Neural cell (in vitro differentiated cells): ENCODE results near the gene TRMT2A. TPM values are rescaled to one million over a fixed set of nuclear protein-coding genes. Genes with fewer than 3 reads are reported as not detected.

ENCODE experiments used
- H2AFZ ChIP-seq: fragments of 200-600, 300-800 bp; sonication (generic), shearing (Covaris generic); 2 replicates; pipeline ENCODE4 v1.6.0; 2014; ENCODE audit warnings: low read depth, mild to moderate bottlenecking, antibody characterized with exemption, low read length, moderate library complexity
- H3F3A ChIP-seq: fragments of 200-600 bp; shearing (Covaris generic); 2 replicates; pipeline ENCODE4 v1.6.1; 2016; ENCODE audit warnings: mild to moderate bottlenecking, moderate library complexity, mixed read lengths, antibody characterized with exemption, low read length; ENCODE audit not compliant: insufficient read depth, poor library complexity, severe bottlenecking
- H3K27ac ChIP-seq: fragments of 200-600, 300-800 bp; sonication (generic), shearing (Covaris generic); 2 replicates; pipeline ENCODE4 v1.5.1; 2014; ENCODE audit warnings: mild to moderate bottlenecking, low read length, moderate library complexity
- H3K27me3 ChIP-seq: fragments of 300-800, 200-600 bp; sonication (generic), shearing (Covaris generic); 2 replicates; pipeline ENCODE4 v1.6.0; 2014; ENCODE audit warnings: mild to moderate bottlenecking, low read depth, low read length, moderate library complexity; ENCODE audit not compliant: insufficient read depth
- H3K36me3 ChIP-seq: fragments of 300-800, 200-600 bp; sonication (generic), shearing (Covaris generic); 2 replicates; pipeline ENCODE4 v1.5.1; 2014; ENCODE audit warnings: mild to moderate bottlenecking, antibody characterized with exemption, low read length, moderate library complexity; ENCODE audit not compliant: insufficient read depth
- H3K4me2 ChIP-seq: fragments of 300-800, 200-600 bp; sonication (generic), shearing (Covaris generic); 2 replicates; pipeline ENCODE4 v1.6.0; 2014; ENCODE audit warnings: mild to moderate bottlenecking, low read length
- H3K4me3 ChIP-seq: fragments of 300-800, 200-600 bp; sonication (generic), shearing (Covaris generic); 2 replicates; pipeline ENCODE4 v1.5.1; 2014; ENCODE audit warnings: mild to moderate bottlenecking, low read length, moderate library complexity
- H3K79me2 ChIP-seq: fragments of 200-600 bp; shearing (Covaris generic); replicated peaks from 2 replicates; pipeline ENCODE4 v1.6.0; 2014; ENCODE audit warnings: mild to moderate bottlenecking, low read length, moderate library complexity; ENCODE audit not compliant: insufficient read depth
- H3K9ac ChIP-seq: fragments of 300-800, 200-600 bp; sonication (generic), shearing (Covaris generic); 2 replicates; pipeline ENCODE4 v1.6.1; 2016; ENCODE audit warnings: mild to moderate bottlenecking, low read length, mixed read lengths
- H3K9me2 ChIP-seq: fragments of 200-600 bp; shearing (Covaris generic); 2 replicates; pipeline ENCODE4 v1.6.1; 2016; ENCODE audit warnings: mild to moderate bottlenecking, low read length, mixed read lengths; ENCODE audit not compliant: insufficient read depth
- H3K9me3 ChIP-seq: fragments of 200-600, 300-800 bp; sonication (generic), shearing (Covaris generic); 2 replicates; pipeline ENCODE4 v1.6.1; 2016; ENCODE audit warnings: mild to moderate bottlenecking, mixed run types, low read length, moderate library complexity, mixed read lengths
- H4K20me1 ChIP-seq: fragments of 200-600 bp; shearing (Covaris generic); 2 replicates; pipeline ENCODE4 v1.6.1; 2016; ENCODE audit warnings: mild to moderate bottlenecking, mixed run types; ENCODE audit not compliant: insufficient read depth
- EP300 ChIP-seq: fragments of 450-650 bp; conservative IDR thresholded peaks from 2 replicates; pipeline ENCODE4 v1.6.1; 2014; ENCODE audit warnings: antibody characterized with exemption, mild to moderate bottlenecking, moderate library complexity; ENCODE audit not compliant: poor library complexity, severe bottlenecking
- EZH2 ChIP-seq: fragments of 200-600, 300-800 bp; shearing (Covaris generic), sonication (generic); IDR thresholded peaks from 2 replicates; pipeline ENCODE4 v1.6.1; 2014; ENCODE audit warnings: antibody characterized with exemption, low read length, borderline replicate concordance, mild to moderate bottlenecking; ENCODE audit not compliant: insufficient read depth, poor library complexity, severe bottlenecking
- MXI1 ChIP-seq: fragments of 450-650 bp; conservative IDR thresholded peaks from 2 replicates; pipeline ENCODE4 v1.6.1; 2014; ENCODE audit warnings: antibody characterized with exemption, mild to moderate bottlenecking; ENCODE audit not compliant: poor library complexity, severe bottlenecking
- POLR2AphosphoS5 ChIP-seq: IDR thresholded peaks from 2 replicates; pipeline ENCODE4 v1.6.1; 2012
- RAD21 ChIP-seq: fragments of 450-650 bp; conservative IDR thresholded peaks from 2 replicates; pipeline ENCODE4 v1.6.1; 2014; ENCODE audit warnings: antibody characterized with exemption, mild to moderate bottlenecking, moderate library complexity
- SMC3 ChIP-seq: fragments of 450-650 bp; conservative IDR thresholded peaks from 2 replicates; pipeline ENCODE4 v1.6.1; 2014; ENCODE audit warnings: antibody characterized with exemption, mild to moderate bottlenecking, moderate library complexity; ENCODE audit not compliant: poor library complexity
- TAF1 ChIP-seq: IDR thresholded peaks from 2 replicates; pipeline ENCODE4 v1.6.1; 2012; ENCODE audit warnings: low read depth
- polyA plus RNA-seq: library from polyadenylated mRNA; depleted of rRNA; stranded (reverse); fragments of >200 nt; gene quantifications from 2 replicates; pipeline ENCODE4 v1.2.3, GENCODE V29; 2014
- TF ChIP-seq, protein P1 (sequence below): IDR thresholded peaks from 2 replicates; pipeline ENCODE4 v1.6.1; 2012; ENCODE audit warnings: borderline replicate concordance
- TF ChIP-seq, protein P2 (sequence below): fragments of 450-650 bp; IDR thresholded peaks from 2 replicates; pipeline ENCODE4 v1.5.1; 2014; ENCODE audit warnings: antibody characterized with exemption, mild to moderate bottlenecking, moderate library complexity; ENCODE audit not compliant: poor library complexity, severe bottlenecking

Gene TRMT2A
- polyA plus RNA-seq, 1 donor from 2014 or later: 96.7 TPM

DNA sequence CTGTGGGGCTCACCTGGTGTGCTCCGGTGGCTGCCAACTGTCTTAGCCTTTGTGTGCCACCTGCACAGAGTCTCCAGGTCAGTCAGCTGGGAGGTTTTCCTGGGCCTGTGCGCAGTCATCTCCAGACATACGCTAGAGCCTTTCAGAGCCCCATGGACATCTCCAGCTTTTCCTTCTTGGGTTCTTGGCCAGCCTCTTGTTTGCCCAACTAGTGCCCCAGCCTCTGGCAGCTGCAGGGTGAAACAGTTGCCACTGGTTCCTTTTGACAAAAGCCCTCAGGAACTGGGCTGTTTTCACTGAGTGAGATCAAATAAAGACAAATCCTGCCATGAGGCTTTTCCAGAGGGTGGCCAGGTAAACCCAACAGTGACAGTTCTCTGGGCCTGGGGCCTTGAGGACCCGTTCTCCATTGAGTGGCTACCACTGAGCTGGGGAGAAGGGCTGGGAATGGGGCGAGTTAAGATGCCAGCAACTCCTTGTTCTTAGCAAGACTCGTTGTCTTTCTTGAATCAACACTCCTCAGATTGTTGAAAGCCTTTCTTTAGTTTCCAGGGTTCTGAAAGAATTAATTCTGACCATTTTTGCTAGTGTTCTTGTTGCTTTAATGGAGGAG lies 17.8 kb downstream of the TRMT2A start:
- H3K27ac ChIP-seq: no peak overlapping the region
- H3K4me2 ChIP-seq: no peak overlapping the region
- H3F3A ChIP-seq: no peaks in the 10 kb centered on the region
- H3K79me2 ChIP-seq: peaks cover 23% of the 10 kb centered on the region
- H3K9me3 ChIP-seq: no peaks in the 10 kb centered on the region
- peaks cover 15% of the 10 kb centered on the region for H3K36me3 ChIP-seq
- no peak overlapping the region for H2AFZ ChIP-seq
- no peak for TF ChIP-seq SMC3
- TF ChIP-seq TAF1: no peak
- TF ChIP-seq MXI1: no peak
- TF ChIP-seq, protein P1, sequence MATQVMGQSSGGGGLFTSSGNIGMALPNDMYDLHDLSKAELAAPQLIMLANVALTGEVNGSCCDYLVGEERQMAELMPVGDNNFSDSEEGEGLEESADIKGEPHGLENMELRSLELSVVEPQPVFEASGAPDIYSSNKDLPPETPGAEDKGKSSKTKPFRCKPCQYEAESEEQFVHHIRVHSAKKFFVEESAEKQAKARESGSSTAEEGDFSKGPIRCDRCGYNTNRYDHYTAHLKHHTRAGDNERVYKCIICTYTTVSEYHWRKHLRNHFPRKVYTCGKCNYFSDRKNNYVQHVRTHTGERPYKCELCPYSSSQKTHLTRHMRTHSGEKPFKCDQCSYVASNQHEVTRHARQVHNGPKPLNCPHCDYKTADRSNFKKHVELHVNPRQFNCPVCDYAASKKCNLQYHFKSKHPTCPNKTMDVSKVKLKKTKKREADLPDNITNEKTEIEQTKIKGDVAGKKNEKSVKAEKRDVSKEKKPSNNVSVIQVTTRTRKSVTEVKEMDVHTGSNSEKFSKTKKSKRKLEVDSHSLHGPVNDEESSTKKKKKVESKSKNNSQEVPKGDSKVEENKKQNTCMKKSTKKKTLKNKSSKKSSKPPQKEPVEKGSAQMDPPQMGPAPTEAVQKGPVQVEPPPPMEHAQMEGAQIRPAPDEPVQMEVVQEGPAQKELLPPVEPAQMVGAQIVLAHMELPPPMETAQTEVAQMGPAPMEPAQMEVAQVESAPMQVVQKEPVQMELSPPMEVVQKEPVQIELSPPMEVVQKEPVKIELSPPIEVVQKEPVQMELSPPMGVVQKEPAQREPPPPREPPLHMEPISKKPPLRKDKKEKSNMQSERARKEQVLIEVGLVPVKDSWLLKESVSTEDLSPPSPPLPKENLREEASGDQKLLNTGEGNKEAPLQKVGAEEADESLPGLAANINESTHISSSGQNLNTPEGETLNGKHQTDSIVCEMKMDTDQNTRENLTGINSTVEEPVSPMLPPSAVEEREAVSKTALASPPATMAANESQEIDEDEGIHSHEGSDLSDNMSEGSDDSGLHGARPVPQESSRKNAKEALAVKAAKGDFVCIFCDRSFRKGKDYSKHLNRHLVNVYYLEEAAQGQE: no peak
- TF ChIP-seq RAD21: no peak
- no peak for TF ChIP-seq POLR2AphosphoS5
- H4K20me1 ChIP-seq: peaks cover 4% of the 10 kb centered on the region
- H3K9me2 ChIP-seq: no peaks in the 10 kb centered on the region
- no peak overlapping the region for H3K4me3 ChIP-seq
- H3K27me3 ChIP-seq: no peaks in the 10 kb centered on the region
- H3K9ac ChIP-seq: no peak overlapping the region

DNA sequence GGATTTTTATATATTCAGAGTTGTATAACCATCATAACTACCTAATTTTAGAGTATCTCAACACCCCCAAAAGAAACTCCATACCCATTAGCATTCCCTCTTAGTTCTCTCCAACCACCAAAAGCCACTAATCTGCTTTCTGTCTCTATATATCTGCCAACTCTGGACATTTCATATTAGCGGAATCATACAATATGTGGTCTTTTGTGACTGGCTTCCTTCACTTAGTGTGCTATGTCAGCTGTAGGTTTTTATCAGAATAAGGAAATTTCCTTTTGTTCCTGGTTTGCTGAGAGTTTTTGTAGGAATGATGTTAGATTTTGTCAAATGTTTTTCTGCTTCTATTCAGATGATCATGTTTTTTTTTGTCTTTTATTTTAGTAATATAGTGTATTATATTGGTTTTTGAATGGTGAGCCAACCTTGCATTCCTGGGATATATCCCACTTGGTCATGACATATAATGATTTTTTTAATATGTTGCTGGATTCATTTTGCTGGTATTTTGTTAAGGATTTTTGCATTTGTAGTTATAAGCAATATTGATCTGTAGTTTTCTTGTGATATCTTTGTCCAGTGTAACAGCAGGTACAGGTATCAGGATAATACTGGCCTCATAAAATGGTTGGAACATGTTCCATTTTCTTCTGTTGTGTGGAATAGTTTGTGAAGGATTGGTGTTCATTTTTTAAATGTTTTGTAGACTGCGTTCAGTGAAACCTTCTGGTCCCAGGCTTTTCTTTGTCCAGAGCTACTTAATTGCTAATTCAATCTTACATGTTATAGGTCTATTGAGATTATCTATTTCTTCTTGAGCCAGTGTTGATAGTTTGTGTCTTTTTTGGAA lies 20.2 kb downstream of the TRMT2A start:
- no peaks in the 10 kb centered on the region for H3K9me2 ChIP-seq
- H3K9ac ChIP-seq: no peak overlapping the region
- no peaks in the 10 kb centered on the region for H3K27me3 ChIP-seq
- H3K9me3 ChIP-seq: no peaks in the 10 kb centered on the region
- H4K20me1 ChIP-seq: peaks cover 4% of the 10 kb centered on the region
- no peak overlapping the region for H2AFZ ChIP-seq
- no peak overlapping the region for H3K4me2 ChIP-seq
- peaks cover 18% of the 10 kb centered on the region for H3K79me2 ChIP-seq
- no peak for TF ChIP-seq EZH2
- TF ChIP-seq EP300: no peak
- TF ChIP-seq POLR2AphosphoS5: no peak
- no peak for TF ChIP-seq TAF1
- TF ChIP-seq SMC3: no peak
- no peak for TF ChIP-seq RAD21
- TF ChIP-seq, protein P2, sequence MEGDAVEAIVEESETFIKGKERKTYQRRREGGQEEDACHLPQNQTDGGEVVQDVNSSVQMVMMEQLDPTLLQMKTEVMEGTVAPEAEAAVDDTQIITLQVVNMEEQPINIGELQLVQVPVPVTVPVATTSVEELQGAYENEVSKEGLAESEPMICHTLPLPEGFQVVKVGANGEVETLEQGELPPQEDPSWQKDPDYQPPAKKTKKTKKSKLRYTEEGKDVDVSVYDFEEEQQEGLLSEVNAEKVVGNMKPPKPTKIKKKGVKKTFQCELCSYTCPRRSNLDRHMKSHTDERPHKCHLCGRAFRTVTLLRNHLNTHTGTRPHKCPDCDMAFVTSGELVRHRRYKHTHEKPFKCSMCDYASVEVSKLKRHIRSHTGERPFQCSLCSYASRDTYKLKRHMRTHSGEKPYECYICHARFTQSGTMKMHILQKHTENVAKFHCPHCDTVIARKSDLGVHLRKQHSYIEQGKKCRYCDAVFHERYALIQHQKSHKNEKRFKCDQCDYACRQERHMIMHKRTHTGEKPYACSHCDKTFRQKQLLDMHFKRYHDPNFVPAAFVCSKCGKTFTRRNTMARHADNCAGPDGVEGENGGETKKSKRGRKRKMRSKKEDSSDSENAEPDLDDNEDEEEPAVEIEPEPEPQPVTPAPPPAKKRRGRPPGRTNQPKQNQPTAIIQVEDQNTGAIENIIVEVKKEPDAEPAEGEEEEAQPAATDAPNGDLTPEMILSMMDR: no peak
- TF ChIP-seq, protein P1: no peak
- TF ChIP-seq MXI1: no peak
- H3K36me3 ChIP-seq: peaks cover 11% of the 10 kb centered on the region
- no peak overlapping the region for H3K4me3 ChIP-seq
- no peak overlapping the region for H3K27ac ChIP-seq
- H3F3A ChIP-seq: no peaks in the 10 kb centered on the region
